HG02642 (cell line): ENCODE data around the gene SPATS1.

ENCODE experiments used
- ATAC-seq: cut with Tn5 transposase; IDR thresholded peaks from one replicate; pipeline ENCODE4 v1.9.1; 2021; ENCODE audit warnings: mild to moderate bottlenecking; ENCODE audit not compliant: unreplicated experiment, poor library complexity

Gene SPATS1

GRCh38 chr6:44342489-44342888, at the start of gene SPATS1:
Gene SPATS1, plus strand, starts transcription at chr6:44342650. Its CDS starts 446 bp downstream, at chr6:44343096.
- no peak for ATAC-seq

- no peak for ATAC-seq
These were observed 49.6 kb upstream of the SPATS1 start for GRCh38 chr6:44292661-44293365.

GRCh38 chr6:44294832-44295791, 47.3 kb upstream of the SPATS1 start:
- ATAC-seq, result no peak

- ATAC-seq, result peak; percentile 62
These were observed 45.1 kb upstream of the SPATS1 start for GRCh38 chr6:44297063-44298038.

- ATAC-seq, result no peak
These were observed 44.2 kb upstream of the SPATS1 start for GRCh38 chr6:44298055-44298803.

- no peak for ATAC-seq
These were observed 43.6 kb upstream of the SPATS1 start for GRCh38 chr6:44298864-44299263.

GRCh38 chr6:44300292-44300823, 42.1 kb upstream of the SPATS1 start:
- ATAC-seq, result no peak

- no peak for ATAC-seq
These were observed 41.3 kb upstream of the SPATS1 start for GRCh38 chr6:44301106-44301505.

- ATAC-seq, result no peak
These were observed 40.5 kb upstream of the SPATS1 start for GRCh38 chr6:44301782-44302564.

- no peak for ATAC-seq
These were observed 39.6 kb upstream of the SPATS1 start for GRCh38 chr6:44302856-44303255.

GRCh38 chr6:44303842-44304241, 38.6 kb upstream of the SPATS1 start:
- ATAC-seq, result no peak

GRCh38 chr6:44304282-44305199, 37.9 kb upstream of the SPATS1 start:
- ATAC-seq, result peak; percentile 58

GRCh38 chr6:44305200-44305725, 37.2 kb upstream of the SPATS1 start:
- no peak for ATAC-seq

GRCh38 chr6:44306710-44307109, 35.7 kb upstream of the SPATS1 start:
- ATAC-seq, result no peak

- no peak for ATAC-seq
These were observed 35.2 kb upstream of the SPATS1 start for GRCh38 chr6:44307217-44307616.

- no peak for ATAC-seq
These were observed 33.4 kb upstream of the SPATS1 start for GRCh38 chr6:44309092-44309491.

GRCh38 chr6:44309631-44310030, 32.8 kb upstream of the SPATS1 start:
- ATAC-seq, result no peak
